ENCODE data around the gene ABCC3.

- no peak for TF ChIP-seq EP300 (IDR thresholded peaks at IDR 0.05)
- no peak for TF ChIP-seq POLR2AphosphoS5 (IDR thresholded peaks at IDR 0.05)
- TF ChIP-seq CTCF (IDR thresholded peaks at IDR 0.05) = no peak
- no peak for TF ChIP-seq POLR2A (IDR thresholded peaks at IDR 0.05)
These were observed 22.9 kb downstream of the ABCC3 start for GRCh38 chr17:50657627-50658026.

Measured in upper lobe of left lung (tissue), 4 donors.